GM12864 (cell line): Measurements from ENCODE around the gene FYCO1.

Source experiments
- DNase-seq: peaks from one replicate; pipeline ENCODE4 v3.0.0-alpha.2; 2011; ENCODE audit warnings: low read depth
- H3K4me3 ChIP-seq: 2 replicates; pipeline ENCODE4 v1.5.1; 2011; ENCODE audit warnings: mild to moderate bottlenecking, low read depth, low read length, control low read depth
- TF ChIP-seq, protein P1 (sequence below): IDR thresholded peaks from 2 replicates; pipeline ENCODE4 v1.5.1; 2011; ENCODE audit warnings: low read depth, mild to moderate bottlenecking, moderate library complexity, low read length, control low read depth, inconsistent platforms; ENCODE audit errors: missing control alignments

The FYCO1 gene

GRCh38 chr3:45869638-45870037 lies 126.0 kb downstream of the FYCO1 start:
- TF ChIP-seq, protein P1, sequence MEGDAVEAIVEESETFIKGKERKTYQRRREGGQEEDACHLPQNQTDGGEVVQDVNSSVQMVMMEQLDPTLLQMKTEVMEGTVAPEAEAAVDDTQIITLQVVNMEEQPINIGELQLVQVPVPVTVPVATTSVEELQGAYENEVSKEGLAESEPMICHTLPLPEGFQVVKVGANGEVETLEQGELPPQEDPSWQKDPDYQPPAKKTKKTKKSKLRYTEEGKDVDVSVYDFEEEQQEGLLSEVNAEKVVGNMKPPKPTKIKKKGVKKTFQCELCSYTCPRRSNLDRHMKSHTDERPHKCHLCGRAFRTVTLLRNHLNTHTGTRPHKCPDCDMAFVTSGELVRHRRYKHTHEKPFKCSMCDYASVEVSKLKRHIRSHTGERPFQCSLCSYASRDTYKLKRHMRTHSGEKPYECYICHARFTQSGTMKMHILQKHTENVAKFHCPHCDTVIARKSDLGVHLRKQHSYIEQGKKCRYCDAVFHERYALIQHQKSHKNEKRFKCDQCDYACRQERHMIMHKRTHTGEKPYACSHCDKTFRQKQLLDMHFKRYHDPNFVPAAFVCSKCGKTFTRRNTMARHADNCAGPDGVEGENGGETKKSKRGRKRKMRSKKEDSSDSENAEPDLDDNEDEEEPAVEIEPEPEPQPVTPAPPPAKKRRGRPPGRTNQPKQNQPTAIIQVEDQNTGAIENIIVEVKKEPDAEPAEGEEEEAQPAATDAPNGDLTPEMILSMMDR, result no peak
- H3K4me3 ChIP-seq, result no peak overlapping the region
- no peak for DNase-seq

DNA sequence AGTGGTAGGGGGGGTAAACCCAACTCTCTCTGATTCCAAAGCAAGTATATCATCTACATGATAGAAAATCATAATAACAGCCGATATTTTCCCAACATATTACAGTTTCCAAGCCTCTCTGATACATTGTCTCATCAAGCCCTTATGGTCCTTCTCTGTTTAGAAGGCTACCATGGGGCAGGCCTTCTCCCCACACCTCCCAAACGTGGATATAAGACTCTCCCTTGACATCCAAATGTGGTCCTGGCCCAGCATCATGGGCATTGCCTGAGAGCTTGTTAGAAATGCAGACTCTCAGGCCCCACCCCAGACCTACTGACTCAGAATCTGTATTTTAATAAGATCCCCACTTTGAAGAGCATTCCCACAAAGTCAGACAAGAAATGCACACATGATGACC lies 127.0 kb downstream of the FYCO1 start:
- DNase-seq, result no peak
- H3K4me3 ChIP-seq, result no peak overlapping the region
- TF ChIP-seq, protein P1, result no peak

- H3K4me3 ChIP-seq, result no peak overlapping the region
- DNase-seq, result no peak
- TF ChIP-seq, protein P1, result no peak
Observed at GRCh38 chr3:45868213-45868612, 127.4 kb downstream of the FYCO1 start.
